Measurements from ENCODE around the gene PCDHGC5.

GRCh38 chr5:141516672-141517025 lies 27.8 kb downstream of the PCDHGC5 start:
- TF ChIP-seq CTCF (IDR thresholded peaks at IDR 0.05) (no peak), POLR2A (IDR thresholded peaks at IDR 0.05) (no peak)

Data from body of pancreas (tissue), 4 donors.